Measurements from ENCODE around the gene RUVBL1.

The RUVBL1 gene

GRCh38 chr3:128133273-128133883 is 9.8 kb upstream of the RUVBL1 start:
- DNase-seq (ENCODE audit: low spot score) = peak; percentile 43

- no peak for DNase-seq (ENCODE audit: low spot score)
Measured at GRCh38 chr3:128131897-128132646, 8.5 kb upstream of the RUVBL1 start.

GRCh38 chr3:128128251-128128650 is 4.6 kb upstream of the RUVBL1 start:
- no peak for DNase-seq (ENCODE audit: low spot score)

GRCh38 chr3:128127236-128127635 is 3.6 kb upstream of the RUVBL1 start:
- no peak for DNase-seq (ENCODE audit: low spot score)

- no peak for DNase-seq (ENCODE audit: low spot score)
Measured at GRCh38 chr3:128123156-128123537, 465 bp downstream of the RUVBL1 start.

GRCh38 chr3:128122013-128122412 is 1.6 kb downstream of the RUVBL1 start:
- no peak for DNase-seq (ENCODE audit: low spot score)

GRCh38 chr3:128113817-128114794 is 9.5 kb downstream of the RUVBL1 start:
- DNase-seq (ENCODE audit: low spot score) = no peak

GRCh38 chr3:128112357-128112968 is 11.1 kb downstream of the RUVBL1 start:
- peak; percentile 56 for DNase-seq (ENCODE audit: low spot score)

GRCh38 chr3:128111147-128111546 is 12.5 kb downstream of the RUVBL1 start:
- no peak for DNase-seq (ENCODE audit: low spot score)

GRCh38 chr3:128107834-128108233 is 15.8 kb downstream of the RUVBL1 start:
- DNase-seq (ENCODE audit: low spot score) = no peak

GRCh38 chr3:128103136-128103676 is 20.4 kb downstream of the RUVBL1 start:
- no peak for DNase-seq (ENCODE audit: low spot score)

GRCh38 chr3:128100638-128101037 is 23.0 kb downstream of the RUVBL1 start:
- no peak for DNase-seq (ENCODE audit: low spot score)

GRCh38 chr3:128100161-128100560 is 23.5 kb downstream of the RUVBL1 start:
- DNase-seq (ENCODE audit: low spot score) = no peak

GRCh38 chr3:128098234-128098633 is 25.4 kb downstream of the RUVBL1 start:
- no peak for DNase-seq (ENCODE audit: low spot score)

- peak; percentile 73 for DNase-seq (ENCODE audit: low spot score)
Measured at GRCh38 chr3:128095222-128095703, 28.3 kb downstream of the RUVBL1 start.

GRCh38 chr3:128094295-128095151 is 29.1 kb downstream of the RUVBL1 start:
- no peak for DNase-seq (ENCODE audit: low spot score)

GRCh38 chr3:128091586-128091985 is 32.0 kb downstream of the RUVBL1 start:
- no peak for DNase-seq (ENCODE audit: low spot score)

- no peak for DNase-seq (ENCODE audit: low spot score)
Measured at GRCh38 chr3:128089135-128089534, 34.5 kb downstream of the RUVBL1 start.

GRCh38 chr3:128084675-128085021 is 39.0 kb downstream of the RUVBL1 start:
- no peak for DNase-seq (ENCODE audit: low spot score)

- no peak for DNase-seq (ENCODE audit: low spot score)
Measured at GRCh38 chr3:128083980-128084674, 39.5 kb downstream of the RUVBL1 start.
